GM20000 (cell line): Measurements from ENCODE around the gene AGAP3.

Source experiments
- DNase-seq: peaks from one replicate; pipeline ENCODE4 v3.0.0; 2012; ENCODE audit warnings: low spot score
- TF ChIP-seq, protein P1 (sequence below): IDR thresholded peaks from 2 replicates; pipeline ENCODE4 v1.5.1; 2012; ENCODE audit warnings: mild to moderate bottlenecking, control low read depth; ENCODE audit errors: extremely low read depth, missing control alignments

The AGAP3 gene

DNA sequence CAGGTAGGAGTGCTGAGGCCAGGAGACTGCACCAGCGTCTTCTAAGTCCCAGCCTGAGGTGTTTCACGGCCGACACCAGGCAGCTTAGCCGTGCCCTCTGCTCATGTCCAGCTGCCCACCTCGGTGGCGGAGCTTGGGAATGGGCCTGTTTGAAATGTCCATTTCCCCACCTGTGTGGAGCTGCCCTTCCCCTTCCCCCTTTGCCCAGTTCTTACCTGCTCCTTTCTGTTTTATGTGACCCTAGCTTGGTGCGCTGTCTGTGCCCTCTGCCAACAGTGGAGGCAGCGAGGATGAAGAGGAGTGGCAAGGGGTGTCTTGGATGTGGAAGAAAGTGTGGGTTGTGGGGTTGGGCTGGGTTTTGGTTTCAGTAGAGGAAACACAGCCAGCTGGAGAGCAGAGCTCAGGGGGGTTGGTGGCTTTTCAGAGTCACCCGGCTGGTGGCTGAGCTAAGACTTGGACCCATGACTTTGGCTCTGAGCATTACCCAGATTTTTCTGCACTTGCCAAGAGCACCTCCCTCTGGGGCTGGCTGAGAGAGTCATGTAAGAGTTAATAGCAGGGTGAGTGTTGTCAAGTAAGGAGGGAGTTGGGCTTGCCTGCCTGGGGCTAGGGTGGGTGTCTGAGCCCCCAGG, 43.8 kb downstream of the AGAP3 start:
- TF ChIP-seq, protein P1, sequence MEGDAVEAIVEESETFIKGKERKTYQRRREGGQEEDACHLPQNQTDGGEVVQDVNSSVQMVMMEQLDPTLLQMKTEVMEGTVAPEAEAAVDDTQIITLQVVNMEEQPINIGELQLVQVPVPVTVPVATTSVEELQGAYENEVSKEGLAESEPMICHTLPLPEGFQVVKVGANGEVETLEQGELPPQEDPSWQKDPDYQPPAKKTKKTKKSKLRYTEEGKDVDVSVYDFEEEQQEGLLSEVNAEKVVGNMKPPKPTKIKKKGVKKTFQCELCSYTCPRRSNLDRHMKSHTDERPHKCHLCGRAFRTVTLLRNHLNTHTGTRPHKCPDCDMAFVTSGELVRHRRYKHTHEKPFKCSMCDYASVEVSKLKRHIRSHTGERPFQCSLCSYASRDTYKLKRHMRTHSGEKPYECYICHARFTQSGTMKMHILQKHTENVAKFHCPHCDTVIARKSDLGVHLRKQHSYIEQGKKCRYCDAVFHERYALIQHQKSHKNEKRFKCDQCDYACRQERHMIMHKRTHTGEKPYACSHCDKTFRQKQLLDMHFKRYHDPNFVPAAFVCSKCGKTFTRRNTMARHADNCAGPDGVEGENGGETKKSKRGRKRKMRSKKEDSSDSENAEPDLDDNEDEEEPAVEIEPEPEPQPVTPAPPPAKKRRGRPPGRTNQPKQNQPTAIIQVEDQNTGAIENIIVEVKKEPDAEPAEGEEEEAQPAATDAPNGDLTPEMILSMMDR, result no peak
- no peak for DNase-seq

DNA sequence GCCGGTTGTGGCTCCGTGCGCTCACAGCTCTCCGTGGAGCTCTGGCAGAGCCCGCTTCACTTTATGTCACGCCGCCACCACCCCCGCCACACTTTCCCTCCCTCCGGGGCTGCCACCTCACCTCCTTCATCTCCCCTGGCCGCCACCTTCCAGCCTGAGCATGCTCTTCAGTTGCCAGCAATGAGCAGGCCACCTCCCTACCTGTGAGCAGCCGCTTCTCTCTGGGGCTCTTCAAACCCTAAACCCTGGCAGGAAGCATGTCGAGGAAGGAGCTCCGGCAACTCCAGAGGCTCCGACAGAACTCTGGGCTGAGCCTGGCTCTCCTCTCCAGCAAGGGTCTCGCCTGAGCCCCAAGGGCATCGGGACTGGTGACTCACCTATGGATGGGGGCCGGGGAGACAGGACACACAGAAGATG, 44.5 kb downstream of the AGAP3 start:
- TF ChIP-seq, protein P1, result no peak
- no peak for DNase-seq

DNA sequence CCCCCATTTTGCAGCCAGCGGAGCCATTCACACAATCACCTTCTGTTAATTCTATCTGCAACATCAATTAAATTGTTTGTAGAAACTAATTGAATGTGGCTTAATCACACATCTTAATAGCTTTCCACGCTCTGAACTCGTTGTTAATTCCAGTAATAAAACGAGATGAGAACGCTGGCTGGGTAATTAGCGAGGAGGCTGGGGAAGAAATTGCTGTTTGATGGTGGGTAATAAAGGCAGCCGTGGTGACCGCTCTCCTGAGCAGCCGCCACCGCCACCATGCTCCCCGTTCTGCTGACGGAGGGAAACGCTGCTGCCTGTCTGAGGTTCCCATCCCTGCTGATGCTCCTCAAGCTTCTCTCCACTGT, 44.9 kb downstream of the AGAP3 start:
- no peak for DNase-seq
- TF ChIP-seq, protein P1, result no peak

DNA sequence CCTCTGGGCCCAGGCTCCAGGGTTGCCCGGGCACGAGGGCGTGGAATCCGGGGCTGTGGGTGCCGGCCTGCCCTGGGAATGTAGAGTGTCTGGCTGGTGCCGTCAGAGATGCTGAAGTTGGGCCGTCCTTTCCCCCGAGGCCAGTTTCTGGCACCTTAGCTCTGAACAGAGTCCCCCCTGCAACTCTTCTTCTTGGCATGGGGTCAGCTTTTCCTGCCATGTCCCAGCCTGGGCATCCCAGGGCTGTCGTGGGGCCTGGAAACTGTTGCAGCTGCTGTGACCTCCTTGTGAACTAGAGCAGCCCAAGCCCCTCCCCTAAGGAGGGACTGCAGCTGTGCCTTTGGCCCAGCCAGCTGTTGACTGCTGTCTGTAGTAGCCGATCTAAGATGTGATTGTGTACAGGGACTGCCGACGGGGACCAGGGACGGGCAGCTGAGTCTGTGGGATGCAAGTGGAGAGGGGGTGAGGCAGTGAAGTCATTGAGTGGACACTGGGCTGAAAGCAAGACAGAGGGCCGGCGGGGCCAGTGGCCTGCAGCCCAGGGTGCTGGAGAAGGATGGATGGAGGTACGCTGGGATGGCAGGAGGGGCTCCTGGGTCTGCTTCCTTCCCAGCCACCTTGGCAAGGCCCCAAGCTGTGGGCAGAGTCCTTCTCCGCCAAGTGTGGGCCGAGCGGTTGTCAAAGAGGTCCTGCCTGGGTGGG, 45.5 kb downstream of the AGAP3 start:
- TF ChIP-seq, protein P1, result no peak
- DNase-seq, result peak; percentile 21

DNA sequence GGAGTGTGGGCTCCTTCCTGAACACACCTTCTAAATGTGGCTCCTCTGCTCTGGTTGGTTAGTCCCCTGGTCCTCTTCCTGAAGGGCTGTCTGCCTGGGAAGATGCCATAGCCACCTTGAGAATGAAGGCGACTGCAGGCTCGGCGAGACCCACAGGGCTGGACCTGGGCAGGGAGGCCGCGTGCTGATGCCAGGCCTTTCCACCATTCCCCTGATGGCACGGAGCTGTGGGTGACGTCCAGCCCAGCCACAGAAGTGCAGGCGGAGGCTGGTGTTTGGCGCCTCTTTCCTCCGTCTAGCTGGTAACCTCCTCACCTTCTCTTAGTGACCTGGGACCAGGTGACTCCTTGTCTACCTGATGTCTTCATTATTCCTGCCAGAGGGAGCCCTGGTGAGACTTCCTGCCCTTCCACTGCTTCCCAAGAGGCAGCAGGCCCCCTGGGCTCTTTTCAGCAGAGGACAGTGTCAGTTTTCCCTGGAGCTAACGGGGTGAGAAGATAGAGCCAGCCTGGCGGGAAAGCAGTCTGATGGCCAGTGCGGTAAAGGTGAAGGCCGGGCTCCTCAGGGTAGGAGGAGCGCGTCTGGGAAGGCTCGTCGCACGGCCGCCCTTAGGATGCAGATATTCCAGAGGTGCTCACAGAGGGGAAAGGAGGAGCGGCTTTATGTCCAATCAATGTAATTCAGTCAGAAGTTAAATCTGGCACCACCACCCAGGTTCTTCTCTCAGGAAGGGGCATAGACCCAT, 46.4 kb downstream of the AGAP3 start:
- DNase-seq, result peak; percentile 32
- TF ChIP-seq, protein P1, result no peak

DNA sequence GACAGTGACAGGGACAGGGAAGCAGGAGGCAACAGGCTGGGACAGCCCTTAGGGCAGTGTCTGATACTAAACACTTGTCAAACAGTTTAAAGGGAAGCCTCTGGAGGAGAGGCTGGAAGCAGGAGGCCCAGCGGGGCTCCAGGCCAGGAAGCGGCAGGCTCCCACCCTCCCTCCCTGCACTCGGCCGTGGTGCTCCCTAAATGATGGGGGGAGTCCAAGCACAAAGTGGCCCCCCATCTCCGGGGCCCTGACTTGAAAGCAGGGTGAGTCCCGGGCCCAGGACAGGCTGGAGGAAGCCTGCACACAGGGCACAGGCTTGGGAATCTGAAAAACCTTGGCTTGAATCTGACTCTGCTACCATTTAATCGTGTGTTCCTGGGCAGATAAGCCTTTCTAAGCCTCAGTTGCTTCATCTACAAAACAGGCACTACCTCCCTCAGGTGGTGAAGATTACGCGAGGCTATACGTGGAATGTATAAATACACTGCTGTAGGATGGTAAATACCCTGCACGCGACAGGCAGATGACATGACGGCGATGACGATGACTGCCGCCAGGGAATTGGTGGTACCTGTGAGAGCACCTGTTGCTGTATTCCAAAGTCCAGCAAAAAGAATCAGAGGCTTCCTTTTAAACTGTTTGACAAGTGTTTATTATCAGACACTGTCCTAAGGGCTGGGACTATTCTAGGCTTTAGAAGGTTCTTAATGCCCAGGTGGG, 47.2 kb downstream of the AGAP3 start:
- no peak for DNase-seq

More for the DNA sequence above, 47.2 kb downstream of the AGAP3 start:
- TF ChIP-seq, protein P1, result no peak
